NAMALWA (cell line): ENCODE results near the gene SFRP2.

Source experiments
- DNase-seq: peaks from one replicate; pipeline ENCODE4 v3.0.0-alpha.2; 2015; ENCODE audit warnings: low spot score

Gene SFRP2

DNA sequence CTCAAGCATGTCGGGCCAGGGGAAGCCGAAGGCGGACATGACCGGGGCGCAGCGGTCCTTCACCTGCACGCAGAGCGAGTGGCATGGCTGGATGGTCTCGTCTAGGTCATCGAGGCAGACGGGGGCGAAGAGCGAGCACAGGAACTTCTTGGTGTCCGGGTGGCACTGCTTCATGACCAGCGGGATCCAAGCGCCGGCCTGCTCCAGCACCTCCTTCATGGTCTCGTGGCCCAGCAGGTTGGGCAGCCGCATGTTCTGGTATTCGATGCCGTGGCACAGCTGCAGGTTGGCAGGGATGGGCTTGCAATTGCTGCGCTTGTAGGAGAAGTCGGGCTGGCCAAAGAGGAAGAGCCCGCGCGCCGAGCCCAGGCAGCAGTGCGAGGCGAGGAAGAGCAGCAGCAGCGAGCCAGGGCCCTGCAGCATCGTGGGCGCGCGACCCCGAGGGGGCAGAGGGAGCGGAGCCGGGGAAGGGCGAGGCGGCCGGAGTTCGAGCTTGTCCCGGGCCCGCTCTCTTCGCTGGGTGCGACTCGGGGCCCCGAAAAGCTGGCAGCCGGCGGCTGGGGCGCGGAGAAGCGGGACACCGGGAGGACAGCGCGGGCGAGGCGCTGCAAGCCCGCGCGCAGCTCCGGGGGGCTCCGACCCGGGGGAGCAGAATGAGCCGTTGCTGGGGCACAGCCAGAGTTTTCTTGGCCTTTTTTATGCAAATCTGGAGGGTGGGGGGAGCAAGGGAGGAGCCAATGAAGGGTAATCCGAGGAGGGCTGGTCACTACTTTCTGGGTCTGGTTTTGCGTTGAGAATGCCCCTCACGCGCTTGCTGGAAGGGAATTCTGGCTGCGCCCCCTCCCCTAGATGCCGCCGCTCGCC, at the start of gene SFRP2:
SFRP2 (minus strand) TSS at position 671 of the 864 bp plus-strand sequence; CDS start at position 423, 248 bp downstream.
- no peak for DNase-seq

GRCh38 chr4:153838564-153838963, 49.7 kb upstream of the SFRP2 start:
- no peak for DNase-seq

DNA sequence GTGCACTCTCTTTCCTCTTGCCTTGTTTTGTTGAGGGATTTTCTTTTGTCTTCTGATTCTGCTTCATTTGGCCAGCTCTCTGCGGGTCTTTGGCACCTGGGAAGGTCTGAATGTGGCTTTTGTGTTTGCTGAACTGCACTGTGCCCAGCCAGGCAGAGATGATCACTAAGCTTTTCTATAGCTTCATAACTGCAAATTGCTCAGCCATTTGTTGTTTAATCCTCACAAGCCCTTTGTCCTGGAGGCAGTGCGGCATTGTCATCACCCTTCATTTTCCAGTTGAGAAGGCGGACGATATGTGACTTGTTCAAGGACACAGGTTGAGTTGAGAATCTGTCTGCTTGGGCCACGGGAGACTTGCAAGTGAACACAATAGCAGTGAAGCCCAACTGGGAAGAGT, 46.0 kb upstream of the SFRP2 start:
- DNase-seq, result no peak

GRCh38 chr4:153832720-153833287, 43.9 kb upstream of the SFRP2 start:
- no peak for DNase-seq

DNA sequence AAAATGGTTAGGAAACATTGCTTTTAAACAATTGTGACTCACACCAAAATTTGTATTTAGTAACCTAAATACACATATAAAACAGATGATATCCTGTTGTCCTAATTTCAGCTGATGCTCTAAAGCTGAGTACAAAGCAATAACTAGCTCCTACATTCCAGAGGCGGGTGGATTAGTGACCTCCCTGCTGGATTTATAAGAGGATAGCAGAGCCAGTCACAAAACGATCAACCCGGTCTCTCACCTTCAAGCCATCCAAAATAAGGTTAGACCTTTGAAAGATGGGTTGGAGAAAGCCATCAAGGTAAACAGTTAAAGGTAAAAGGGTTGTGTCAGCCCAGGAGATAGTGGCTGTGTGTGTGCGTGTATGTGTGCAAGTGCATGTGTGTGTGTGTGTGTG, 43.2 kb upstream of the SFRP2 start:
- no peak for DNase-seq

- DNase-seq, result no peak
Observed at GRCh38 chr4:153831245-153831644, 42.4 kb upstream of the SFRP2 start.

DNA sequence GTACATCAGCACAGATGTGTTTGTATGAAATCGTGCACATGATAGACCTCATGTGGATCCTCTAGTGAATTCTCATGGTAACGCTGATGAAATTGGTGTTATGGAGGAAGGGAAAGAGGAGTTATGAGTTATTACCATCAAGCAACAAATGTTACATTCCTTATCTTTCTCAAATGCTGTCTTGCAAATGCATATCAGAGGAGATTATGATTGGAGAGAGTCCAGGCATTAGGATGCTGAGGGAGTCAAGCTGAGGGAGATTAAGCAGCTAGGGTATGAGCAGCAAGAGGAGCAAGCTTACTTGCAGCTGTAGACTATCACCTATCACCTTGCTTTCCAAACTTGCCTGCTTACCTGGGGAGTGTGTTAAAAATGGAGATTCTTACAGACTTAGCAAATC, 36.8 kb upstream of the SFRP2 start:
- DNase-seq, result no peak

- no peak for DNase-seq
Observed at GRCh38 chr4:153825126-153825525, 36.2 kb upstream of the SFRP2 start.

GRCh38 chr4:153824501-153824900, 35.6 kb upstream of the SFRP2 start:
- no peak for DNase-seq

GRCh38 chr4:153823483-153823882, 34.6 kb upstream of the SFRP2 start:
- no peak for DNase-seq

DNA sequence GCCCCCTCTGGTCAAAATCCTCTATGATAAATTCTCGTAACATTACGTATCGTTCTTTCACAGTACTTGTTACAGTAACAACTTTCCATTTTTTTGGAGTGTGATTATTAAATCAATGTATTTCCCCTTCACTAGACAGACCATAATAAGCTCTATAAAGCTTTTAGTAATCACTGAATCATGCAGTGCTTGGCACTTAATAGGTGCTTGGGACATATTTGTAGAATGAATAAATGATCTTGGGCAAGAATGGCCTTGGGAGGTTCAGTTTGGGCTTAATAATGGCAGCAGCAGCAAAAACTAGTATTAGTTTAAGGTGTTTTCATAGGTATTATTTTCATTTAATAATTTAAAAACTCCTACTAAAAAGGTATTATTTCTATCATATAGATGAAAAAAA, 33.4 kb upstream of the SFRP2 start:
- DNase-seq, result no peak

DNA sequence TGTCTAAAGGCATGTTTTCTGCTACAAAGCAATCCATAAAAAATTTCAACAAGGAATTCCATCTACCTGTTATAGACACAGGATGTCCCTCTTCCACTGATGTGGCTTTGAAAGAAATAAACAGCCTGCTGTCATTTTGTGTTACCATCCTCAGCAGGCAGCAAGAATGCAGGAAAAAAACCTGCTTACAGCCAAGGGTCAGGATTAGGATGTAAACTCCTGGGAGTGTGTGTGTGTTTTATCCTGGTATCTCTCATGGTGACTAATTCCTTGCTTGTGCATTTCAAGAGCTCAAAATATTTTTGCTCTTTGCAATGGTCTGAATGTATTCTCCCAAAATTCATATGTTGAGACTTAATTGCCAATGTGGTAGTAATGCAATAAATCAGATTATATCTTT, 28.6 kb upstream of the SFRP2 start:
- DNase-seq, result no peak

GRCh38 chr4:153816542-153816941, 27.7 kb upstream of the SFRP2 start:
- DNase-seq, result no peak

- no peak for DNase-seq
Observed at GRCh38 chr4:153814789-153815188, 25.9 kb upstream of the SFRP2 start.

- DNase-seq, result no peak
Observed at GRCh38 chr4:153809916-153810810, 21.3 kb upstream of the SFRP2 start.

GRCh38 chr4:153809307-153809706, 20.4 kb upstream of the SFRP2 start:
- no peak for DNase-seq

GRCh38 chr4:153808175-153808574, 19.3 kb upstream of the SFRP2 start:
- no peak for DNase-seq

DNA sequence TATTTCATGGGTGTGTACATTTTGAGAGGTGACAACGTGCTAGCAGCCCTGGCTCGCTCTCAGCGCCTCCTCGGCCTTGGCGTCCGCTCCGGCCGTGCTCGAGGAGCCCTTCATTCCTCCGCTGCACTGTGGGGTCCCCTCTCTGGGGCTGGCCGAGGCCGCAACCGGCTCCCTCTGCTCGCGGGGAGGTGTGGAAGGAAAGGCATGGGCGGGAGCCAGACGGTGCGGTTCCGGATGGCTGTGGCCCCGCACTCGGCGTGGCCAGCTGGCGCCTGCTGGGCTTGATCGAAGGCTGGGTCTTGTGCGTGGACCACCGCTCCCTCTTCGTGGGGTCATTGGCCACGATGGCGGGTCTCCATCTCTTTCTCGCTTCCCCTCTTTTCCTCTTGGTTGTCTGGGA, 17.2 kb upstream of the SFRP2 start:
- no peak for DNase-seq

- no peak for DNase-seq
Observed at GRCh38 chr4:153804722-153805121, 15.8 kb upstream of the SFRP2 start.

GRCh38 chr4:153799694-153800074, 10.8 kb upstream of the SFRP2 start:
- DNase-seq, result no peak

GRCh38 chr4:153798901-153799693, 10.2 kb upstream of the SFRP2 start:
- no peak for DNase-seq

DNA sequence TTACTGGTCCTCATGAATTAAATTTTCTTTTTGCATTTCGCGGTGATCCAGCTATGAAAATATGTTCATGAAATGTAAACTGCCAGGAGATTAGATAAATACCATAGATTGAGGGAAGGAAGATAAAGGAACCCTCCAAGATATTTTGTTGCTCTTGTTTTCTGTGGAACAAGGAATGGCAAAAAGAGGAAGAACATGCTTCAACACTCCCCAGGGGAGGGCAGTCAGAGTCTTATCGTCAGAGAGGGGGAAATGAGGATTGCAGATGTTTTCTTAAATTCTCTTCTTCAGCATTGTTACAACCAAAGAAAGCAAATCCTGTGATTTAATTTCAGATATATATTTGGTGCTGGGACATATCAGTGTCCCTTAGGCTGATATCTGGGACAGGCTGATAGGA, 9.5 kb upstream of the SFRP2 start:
- no peak for DNase-seq
